Naive thymus-derived CD8-positive, alpha-beta T cell (primary cell): ENCODE data around the gene BCAN. TPM values are rescaled to one million over a fixed set of nuclear protein-coding genes. Genes with fewer than 3 reads are reported as not detected.

Experiments
- ATAC-seq, 2 donors: fragments of 150-1000 bp; cut with Tn5 transposase in 1 of 2; sonication (Bioruptor Pico), chemical (Tn5 transposase) in 1 of 2; 1 replicate in 1 of 2; 2 replicates in 1 of 2; pipeline ENCODE4 v1.10.0; 2021; ENCODE audit warnings: mild to moderate bottlenecking in 2 of 2, moderate library complexity in 2 of 2
- POLR2A ChIA-PET: fragments of 350-600 bp; sonication (Branson Sonifier 250); formaldehyde crosslinking; loops from one replicate; lab custom pipeline; 2021; ENCODE audit warnings: antibody characterized with exemption; lab: Charles Lee
- DNase-seq, 10 donors: peaks; one replicate each; pipeline versions ENCODE4 v3.0.0 to v3.0.0-alpha.2; 2020 to 2022
- H3K27ac Mint-ChIP-seq, 10 donors: one replicate each; pipeline ENCODE4 v1.8.0; 2020 to 2022; ENCODE audit warnings: mild to moderate bottlenecking in 10 of 10, mixed read lengths in 10 of 10, moderate library complexity in 4 of 10, inconsistent platforms in 1 of 10
- H3K27me3 Mint-ChIP-seq, 5 donors: one replicate each; pipeline ENCODE4 v1.8.0; 2021 to 2022; ENCODE audit warnings: mixed read lengths in 5 of 5
- H3K36me3 Mint-ChIP-seq, 3 donors: one replicate each; pipeline ENCODE4 v1.8.0; 2020 to 2022; ENCODE audit warnings: mixed read lengths in 3 of 3, mild to moderate bottlenecking in 2 of 3, inconsistent platforms in 1 of 3
- H3K4me1 Mint-ChIP-seq, 4 donors: one replicate each; pipeline ENCODE4 v1.8.0; 2021 to 2022; ENCODE audit warnings: mixed read lengths in 4 of 4
- H3K4me3 Mint-ChIP-seq, 10 donors: one replicate each; pipeline ENCODE4 v1.8.0; 2020 to 2022; ENCODE audit warnings: mild to moderate bottlenecking in 10 of 10, mixed read lengths in 10 of 10, moderate library complexity in 6 of 10, inconsistent platforms in 1 of 10
- H3K9me3 Mint-ChIP-seq, 9 donors: one replicate each; pipeline ENCODE4 v1.8.0; 2020 to 2022; ENCODE audit warnings: mixed read lengths in 9 of 9, mild to moderate bottlenecking in 3 of 9, inconsistent platforms in 1 of 9, moderate library complexity in 1 of 9
- polyA plus RNA-seq, 3 donors: library from polyadenylated mRNA; unstranded; fragments of 300-500 nt; fragmentation: Illumina TruSeq; gene quantifications; one replicate each; pipeline ENCODE4 v1.2.3, GENCODE V29; 2021
- total RNA-seq, 8 experiments: library from RNA in 2 of 8; stranded (reverse) in 2 of 8; gene quantifications; one replicate each; pipeline ENCODE4 v1.2.3 and lab custom pipeline; 2021 to 2026

Gene BCAN
- total and polyA plus RNA-seq, 5 experiments from 2014 or later: not detected

DNA sequence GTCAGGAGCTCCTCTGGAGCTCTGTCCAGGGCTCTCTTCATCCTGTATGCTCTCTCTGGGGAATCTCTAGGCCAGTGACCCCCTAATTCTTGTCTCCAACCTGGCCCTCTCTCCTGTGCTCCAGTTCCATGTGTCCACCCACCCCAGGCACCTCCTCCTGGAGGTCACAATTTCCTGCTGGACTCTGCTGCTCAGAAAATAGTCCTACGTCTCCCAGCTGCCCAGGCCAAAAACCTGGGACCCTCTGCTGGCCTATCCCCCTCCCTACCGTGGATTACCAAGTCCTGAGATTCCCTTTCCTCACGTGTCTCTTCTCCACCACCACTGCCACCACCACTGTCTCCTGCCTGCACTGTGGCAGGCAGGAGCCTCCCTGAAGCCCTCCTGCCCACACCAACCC, 23.6 kb downstream of the BCAN start:
- DNase-seq: no peak
- H3K27ac Mint-ChIP-seq: peak overlapping the region in 1 of 10 donors; percentile 9
- no peak for ATAC-seq
- H3K9me3 Mint-ChIP-seq: no peaks in the 10 kb centered on the region
- peaks cover 0 to 5% (median 0%) of the 10 kb centered on the region in 5 donors for H3K27me3 Mint-ChIP-seq
- H3K4me3 Mint-ChIP-seq: peak overlapping the region in 1 of 10 donors; percentile 0
- H3K36me3 Mint-ChIP-seq: no peaks in the 10 kb centered on the region
- POLR2A ChIA-PET: no interaction called here
- peaks cover 12 to 42% (median 16%) of the 10 kb centered on the region in 4 donors for H3K4me1 Mint-ChIP-seq

DNA sequence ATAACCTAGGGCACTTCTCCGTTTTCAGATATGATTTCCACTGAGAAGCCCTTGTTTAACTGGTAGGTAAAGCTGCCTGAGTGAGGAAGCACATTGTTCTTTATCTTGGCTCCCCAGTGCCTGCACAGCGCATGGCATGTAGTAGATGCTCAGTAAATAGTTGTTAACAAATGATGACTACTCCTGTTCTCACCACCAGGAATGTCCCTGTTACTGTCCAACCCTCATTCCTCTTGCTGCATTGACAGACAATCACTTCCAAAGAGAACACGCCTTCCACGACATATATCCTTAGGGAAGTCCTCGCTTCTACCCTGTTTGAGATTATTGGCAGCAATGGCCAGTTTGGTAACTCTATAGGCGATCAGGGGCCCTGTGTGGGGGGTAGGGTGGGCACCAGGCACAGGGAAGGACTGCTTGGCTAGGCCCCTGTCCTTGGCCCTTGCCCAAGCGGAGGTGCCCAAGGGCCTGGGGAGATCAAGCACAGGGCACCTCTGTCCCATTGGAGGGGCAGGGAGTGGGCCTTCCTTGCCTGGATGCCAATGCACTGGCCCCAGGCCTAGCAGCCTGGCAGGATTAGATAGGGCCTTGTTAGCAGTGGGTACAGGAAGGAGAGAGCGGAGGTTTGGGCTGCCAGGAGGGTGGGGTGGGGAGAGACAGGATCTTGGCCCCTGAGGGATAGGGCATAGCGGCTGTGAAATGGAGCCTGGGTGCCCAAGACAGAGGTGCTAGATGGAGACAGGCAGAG, 25.1 kb downstream of the BCAN start:
- no peak for DNase-seq
- no peak for ATAC-seq
- Mint-ChIP-seq H3K4me3 (no peak overlapping the region), H3K27ac (peak overlapping the region in 1 of 10 donors; percentile 19), H3K36me3 (no peaks in the 10 kb centered on the region), H3K27me3 (peaks cover 4 to 14% (median 10%) of the 10 kb centered on the region in 5 donors), H3K4me1 (peaks cover 2 to 28% (median 6%) of the 10 kb centered on the region in 4 donors), H3K9me3 (no peaks in the 10 kb centered on the region)
- POLR2A ChIA-PET: no interaction called here

DNA sequence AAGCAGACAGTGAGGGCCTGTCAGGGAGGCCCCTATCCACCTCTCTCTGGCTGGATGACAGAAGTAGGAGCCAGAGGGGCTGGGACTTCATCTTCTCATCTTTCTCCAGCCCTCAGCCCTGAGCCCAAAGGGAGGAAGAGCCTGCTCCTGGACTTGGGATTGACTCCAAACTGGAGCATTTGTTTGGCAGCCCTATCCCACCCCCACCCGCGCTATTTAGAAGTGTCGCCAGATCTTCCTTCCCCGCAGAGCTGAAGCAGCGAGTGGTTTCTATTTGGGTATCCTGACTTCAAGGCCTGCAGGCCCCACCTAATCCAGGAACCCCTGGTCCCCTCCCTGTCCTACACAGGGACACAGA, 25.7 kb downstream of the BCAN start:
- Mint-ChIP-seq H3K4me3 (no peak overlapping the region), H3K36me3 (no peaks in the 10 kb centered on the region), H3K9me3 (no peaks in the 10 kb centered on the region), H3K4me1 (peaks cover 0 to 23% (median 4%) of the 10 kb centered on the region in 4 donors), H3K27ac (no peak overlapping the region), H3K27me3 (peaks cover 4 to 18% (median 9%) of the 10 kb centered on the region in 5 donors)
- POLR2A ChIA-PET: no interaction called here
- DNase-seq (no peak), ATAC-seq (no peak)

DNA sequence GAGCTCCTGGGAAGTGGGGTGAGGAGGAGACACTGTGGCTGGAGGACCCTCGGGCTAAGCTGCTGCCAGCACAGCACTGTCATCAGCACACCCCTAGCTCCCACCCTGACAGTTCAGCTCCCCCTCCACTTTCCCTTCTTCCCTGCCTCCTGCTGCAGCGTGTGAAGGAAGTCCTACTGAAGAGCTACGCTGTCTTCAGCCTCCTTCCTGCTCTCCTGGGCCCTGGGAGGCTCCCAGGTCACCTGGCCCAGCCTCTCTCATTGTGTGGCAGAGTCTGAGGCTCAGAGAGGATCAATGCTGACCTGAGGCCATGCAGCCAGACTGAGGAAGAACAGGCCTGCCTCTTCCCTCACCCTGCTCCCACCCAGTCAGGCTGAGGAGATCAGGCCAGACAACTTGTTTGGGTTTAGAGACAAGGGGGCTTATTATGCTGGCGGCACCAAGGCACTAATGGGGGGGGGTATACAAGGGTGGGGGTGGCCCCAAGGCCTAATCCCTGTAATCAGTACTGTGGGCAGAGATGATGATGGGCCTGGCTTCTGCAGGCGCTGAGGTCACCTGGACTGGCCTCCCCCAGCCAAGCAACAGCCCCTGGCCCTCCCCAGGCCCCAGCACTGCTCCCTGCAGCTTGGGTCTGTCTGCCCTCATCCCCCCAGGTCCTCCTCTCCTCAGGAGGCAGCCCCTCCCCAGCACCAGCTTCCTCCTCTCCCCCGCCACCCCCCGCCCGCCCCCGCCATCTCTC, 26.2 kb downstream of the BCAN start:
- Mint-ChIP-seq H3K9me3 (no peaks in the 10 kb centered on the region), H3K27me3 (peaks cover 4 to 22% (median 11%) of the 10 kb centered on the region in 5 donors), H3K4me1 (peaks cover 0 to 18% (median 4%) of the 10 kb centered on the region in 4 donors), H3K4me3 (no peak overlapping the region), H3K36me3 (no peaks in the 10 kb centered on the region), H3K27ac (peak overlapping the region in 1 of 10 donors; percentile 59)
- POLR2A ChIA-PET: no interaction called here
- ATAC-seq: no peak
- DNase-seq: no peak

DNA sequence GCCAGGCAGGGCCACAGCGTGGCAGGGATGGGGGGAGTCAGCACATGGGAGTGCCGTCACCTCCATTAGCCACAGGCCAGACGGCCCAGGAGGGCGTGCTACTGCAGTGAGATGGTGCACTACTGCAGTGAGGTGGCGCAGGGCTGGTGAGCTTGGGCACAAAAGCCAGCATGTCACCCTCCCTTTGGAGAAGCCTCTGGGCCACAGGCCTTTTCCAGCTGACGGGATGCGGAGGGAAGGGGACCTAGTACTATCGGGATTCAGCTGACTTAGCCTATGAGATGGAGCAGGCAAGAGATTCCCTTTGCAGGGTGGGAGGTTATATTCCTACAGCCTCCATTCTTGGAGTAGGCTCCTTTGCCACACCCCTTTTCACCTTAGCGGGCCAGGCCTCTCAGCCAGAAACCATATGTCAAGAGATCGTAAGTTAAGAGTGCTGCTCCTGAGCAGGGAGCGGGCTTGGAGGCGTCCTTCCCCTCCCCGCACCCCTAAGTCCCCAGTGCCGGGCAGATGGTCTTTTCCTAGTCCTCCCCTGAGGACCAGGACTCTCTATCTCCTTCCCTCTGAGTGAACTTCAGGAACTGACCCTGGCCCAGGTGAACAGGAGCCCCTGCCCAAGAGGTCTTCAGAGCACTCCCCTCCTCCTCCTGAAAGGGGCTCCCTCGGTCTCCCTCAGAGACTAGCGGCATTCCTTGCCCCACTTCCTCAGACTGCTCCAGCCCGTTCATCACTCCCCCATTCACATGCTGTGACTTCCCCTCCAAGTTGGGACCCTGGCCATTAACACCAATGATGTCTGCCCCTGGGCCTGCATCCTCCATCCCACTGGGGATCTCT, 27.1 kb downstream of the BCAN start:
- H3K4me3 Mint-ChIP-seq: no peak overlapping the region
- H3K36me3 Mint-ChIP-seq: no peaks in the 10 kb centered on the region
- no peak overlapping the region for H3K27ac Mint-ChIP-seq
- DNase-seq (no peak), ATAC-seq (no peak)
- peaks cover 0 to 14% (median 4%) of the 10 kb centered on the region in 4 donors for H3K4me1 Mint-ChIP-seq
- H3K27me3 Mint-ChIP-seq: peaks cover 4 to 31% (median 16%) of the 10 kb centered on the region in 5 donors
- POLR2A ChIA-PET: no interaction called here
- no peaks in the 10 kb centered on the region for H3K9me3 Mint-ChIP-seq

DNA sequence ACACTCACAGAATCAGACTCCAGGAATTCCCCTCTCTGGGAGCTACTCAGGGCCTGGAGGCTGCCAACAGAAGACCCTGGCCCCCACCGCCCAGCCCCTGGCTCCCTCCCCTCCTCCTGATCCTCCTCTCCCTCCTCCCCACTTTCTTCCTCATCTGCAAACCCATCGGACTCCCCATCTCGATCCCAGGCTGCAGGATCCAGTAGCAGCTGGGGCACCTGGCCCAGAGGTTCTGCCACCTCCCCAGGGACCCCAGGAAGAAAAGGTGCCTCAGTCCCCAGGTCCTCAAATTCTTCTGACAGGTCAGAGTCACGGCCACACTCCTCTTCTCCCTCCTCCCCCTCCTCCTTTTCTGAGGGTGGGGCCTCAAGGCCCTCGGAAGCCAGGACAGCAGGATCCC, 27.9 kb downstream of the BCAN start:
- H3K36me3 Mint-ChIP-seq: peaks cover 0 to 1% (median 0%) of the 10 kb centered on the region in 3 donors
- no peak overlapping the region for H3K27ac Mint-ChIP-seq
- DNase-seq: no peak
- H3K4me3 Mint-ChIP-seq: no peak overlapping the region
- H3K4me1 Mint-ChIP-seq: peaks cover 0 to 8% (median 3%) of the 10 kb centered on the region in 4 donors
- POLR2A ChIA-PET: no interaction called here
- H3K27me3 Mint-ChIP-seq: peaks cover 4 to 38% (median 24%) of the 10 kb centered on the region in 5 donors
- no peaks in the 10 kb centered on the region for H3K9me3 Mint-ChIP-seq
- ATAC-seq: no peak

DNA sequence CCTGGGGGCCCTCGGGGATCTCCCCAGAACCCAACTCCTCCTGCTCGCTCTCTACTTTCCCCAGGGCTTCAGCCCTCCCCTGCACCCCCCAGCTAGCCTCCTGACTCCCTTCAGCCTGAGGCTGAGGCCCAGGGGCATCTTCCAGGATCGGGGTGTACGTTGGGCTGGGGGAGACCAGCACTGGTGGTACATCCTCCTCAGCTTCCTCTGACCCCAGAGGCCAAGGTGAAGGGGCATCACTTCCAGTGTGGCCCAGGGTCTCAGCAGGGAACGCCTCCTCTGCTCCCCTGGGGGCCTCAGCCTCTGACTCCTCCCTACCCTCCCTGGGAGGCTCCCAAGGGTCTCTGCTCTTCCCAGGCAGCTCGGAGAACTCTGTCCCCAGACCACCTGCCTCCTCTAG, 28.4 kb downstream of the BCAN start:
- Mint-ChIP-seq H3K4me1 (peaks cover 0 to 7% (median 3%) of the 10 kb centered on the region in 4 donors), H3K36me3 (peaks cover 0 to 1% (median 0%) of the 10 kb centered on the region in 3 donors), H3K27ac (peak overlapping the region in 1 of 10 donors; percentile 16), H3K9me3 (no peaks in the 10 kb centered on the region), H3K27me3 (peaks cover 4 to 43% (median 29%) of the 10 kb centered on the region in 5 donors), H3K4me3 (no peak overlapping the region)
- no peak for ATAC-seq
- POLR2A ChIA-PET: no interaction called here
- no peak for DNase-seq

DNA sequence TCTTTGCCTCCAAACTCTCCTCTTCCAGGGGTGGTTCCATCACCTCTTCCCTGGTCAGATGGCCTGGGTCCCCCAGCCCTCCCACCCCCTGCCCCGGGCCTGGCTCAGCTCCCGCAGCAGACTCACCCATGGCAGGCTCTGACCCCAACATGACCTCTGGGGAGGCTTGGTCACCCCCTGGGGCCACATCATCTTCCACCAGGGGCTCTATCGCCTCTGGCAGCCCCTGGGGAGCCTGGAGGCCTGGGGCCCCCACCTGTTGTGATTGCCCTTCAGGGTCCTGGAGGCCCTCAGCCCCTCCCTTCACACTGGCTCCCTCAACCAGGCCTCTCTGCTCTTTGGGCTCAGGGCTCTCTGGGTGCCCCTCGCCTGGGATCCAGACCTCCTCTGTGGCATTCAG, 28.9 kb downstream of the BCAN start:
- no peak for DNase-seq
- no peak for ATAC-seq
- H3K4me1 Mint-ChIP-seq: peaks cover 0 to 4% (median 1%) of the 10 kb centered on the region in 4 donors
- H3K4me3 Mint-ChIP-seq: no peak overlapping the region
- peaks cover 4 to 47% (median 32%) of the 10 kb centered on the region in 5 donors for H3K27me3 Mint-ChIP-seq
- H3K27ac Mint-ChIP-seq: no peak overlapping the region
- POLR2A ChIA-PET: no interaction called here
- no peaks in the 10 kb centered on the region for H3K9me3 Mint-ChIP-seq
- peaks cover 0 to 1% (median 0%) of the 10 kb centered on the region in 3 donors for H3K36me3 Mint-ChIP-seq

DNA sequence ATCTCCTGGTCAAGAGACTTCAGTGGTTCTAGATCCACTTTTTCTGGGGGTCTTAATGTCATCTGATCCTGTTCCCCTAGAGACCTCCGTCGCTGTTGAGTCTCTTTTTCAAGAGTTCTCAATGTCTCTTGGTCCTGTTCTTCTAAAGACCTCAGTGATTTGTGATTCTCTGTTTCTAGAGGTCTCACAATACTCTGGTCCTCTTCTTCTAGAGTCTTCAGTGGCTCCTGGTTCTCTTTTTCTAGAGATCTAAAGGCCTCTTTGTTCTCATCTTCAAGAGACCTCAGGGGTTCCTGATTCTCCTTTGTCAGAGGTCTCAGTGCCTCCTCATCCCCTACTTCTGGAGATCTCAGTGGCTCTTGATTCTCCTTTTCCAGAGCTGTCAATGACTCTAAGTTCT, 29.9 kb downstream of the BCAN start:
- POLR2A ChIA-PET: no interaction called here
- H3K27me3 Mint-ChIP-seq: peaks cover 4 to 48% (median 32%) of the 10 kb centered on the region in 5 donors
- H3K4me1 Mint-ChIP-seq: peaks cover 0 to 4% (median under 1%) of the 10 kb centered on the region in 4 donors
- H3K27ac Mint-ChIP-seq: no peak overlapping the region
- H3K9me3 Mint-ChIP-seq: no peaks in the 10 kb centered on the region
- H3K36me3 Mint-ChIP-seq: peaks cover 0 to 1% (median 0%) of the 10 kb centered on the region in 3 donors
- DNase-seq (no peak), ATAC-seq (no peak)
- H3K4me3 Mint-ChIP-seq: no peak overlapping the region

DNA sequence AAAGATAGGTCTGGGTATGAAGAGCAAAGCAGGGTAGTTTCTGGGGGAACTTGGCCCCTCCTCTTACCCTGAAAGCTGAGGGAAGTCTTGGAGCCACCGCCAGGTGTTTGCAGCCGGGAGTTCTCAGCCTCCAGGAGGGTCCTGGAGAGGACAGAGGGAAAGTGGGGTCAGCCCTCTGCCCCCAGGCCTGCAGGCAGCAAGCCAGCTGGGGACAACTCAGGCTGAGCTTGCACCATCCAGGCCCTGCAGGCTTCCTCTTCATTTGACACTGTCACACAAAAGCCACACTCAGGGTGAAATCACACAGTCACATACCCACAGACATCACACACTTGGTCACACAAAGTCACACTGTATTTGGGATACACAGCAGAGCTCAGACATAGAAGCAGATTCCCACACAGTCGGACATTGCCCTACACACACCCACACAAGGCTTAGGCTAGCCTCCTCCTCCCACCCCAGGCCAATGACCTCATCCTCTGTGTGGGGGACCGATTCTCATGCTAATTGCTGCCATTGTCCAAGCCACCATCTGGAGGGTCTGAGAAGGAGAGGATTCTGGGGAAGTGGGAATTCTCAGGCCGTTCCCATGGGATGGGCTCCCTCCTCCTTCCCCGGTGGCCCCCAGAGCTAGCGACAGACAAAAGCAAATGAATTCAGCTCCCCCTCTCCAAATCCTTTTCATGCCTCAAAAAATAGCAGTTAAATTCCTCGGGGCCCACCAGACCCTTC, 31.6 kb downstream of the BCAN start:
- Mint-ChIP-seq H3K27ac (peak overlapping the region in 1 of 10 donors; percentile 4), H3K36me3 (peaks cover 0 to 1% (median 0%) of the 10 kb centered on the region in 3 donors), H3K27me3 (peaks cover 16 to 65% (median 45%) of the 10 kb centered on the region in 5 donors), H3K4me3 (no peak overlapping the region), H3K9me3 (no peaks in the 10 kb centered on the region), H3K4me1 (peaks cover 13 to 18% (median 15%) of the 10 kb centered on the region in 4 donors)
- no peak for DNase-seq
- no peak for ATAC-seq
- POLR2A ChIA-PET: no interaction called here

DNA sequence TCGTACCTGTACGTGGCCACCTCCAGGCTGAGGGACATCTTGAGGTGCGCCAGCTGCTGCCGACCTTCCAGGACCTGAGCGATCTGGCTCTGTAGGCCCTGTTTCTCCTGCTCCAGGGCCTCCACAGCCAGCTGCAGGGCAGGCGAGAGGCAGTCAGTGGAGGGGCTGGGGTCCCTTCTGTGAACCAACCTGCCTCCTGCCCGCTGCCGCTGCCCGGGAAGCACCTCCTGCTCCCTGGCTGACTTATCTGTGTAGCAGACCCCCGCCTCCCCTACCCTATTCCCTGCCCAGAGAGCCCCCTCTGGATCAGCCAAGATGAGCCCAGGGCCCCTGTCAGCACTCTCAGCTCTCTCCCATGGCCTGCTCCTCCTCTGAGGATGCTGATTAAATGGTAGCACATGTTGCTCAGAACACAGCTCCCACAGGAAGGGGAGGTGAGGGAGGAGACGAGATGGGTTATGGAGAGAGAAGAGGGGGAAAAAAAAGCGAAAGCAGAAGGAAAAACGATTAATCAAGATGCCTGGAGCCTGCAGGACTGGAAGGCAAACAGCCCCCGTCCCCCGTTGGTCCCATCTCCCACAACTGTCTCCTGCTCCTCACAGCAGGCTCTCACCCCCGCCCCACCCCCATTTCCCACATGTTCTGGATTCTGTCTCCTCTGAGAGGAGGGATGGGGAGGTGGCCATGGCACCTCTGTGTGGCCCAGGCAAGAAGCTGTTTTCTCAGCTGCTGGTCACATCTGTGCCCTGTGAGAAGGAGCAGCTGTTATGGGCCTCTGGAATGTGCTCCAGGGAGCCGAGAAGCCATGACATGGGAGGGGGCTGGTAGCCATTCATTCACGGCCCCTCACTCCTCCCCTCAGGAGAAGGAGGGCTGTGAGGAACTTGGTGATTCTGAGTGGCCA, 33.5 kb downstream of the BCAN start:
- Mint-ChIP-seq H3K36me3 (peaks cover 0 to 1% (median 0%) of the 10 kb centered on the region in 3 donors), H3K4me1 (peaks cover 12 to 19% (median 14%) of the 10 kb centered on the region in 4 donors), H3K27ac (no peak overlapping the region), H3K9me3 (no peaks in the 10 kb centered on the region), H3K27me3 (peaks cover 26 to 81% (median 59%) of the 10 kb centered on the region in 5 donors), H3K4me3 (peak overlapping the region in 1 of 10 donors; percentile 22)
- POLR2A ChIA-PET: no interaction called here
- DNase-seq (no peak), ATAC-seq (no peak)
